ENCODE results near the gene BRD3.

BRD3 gene

DNA sequence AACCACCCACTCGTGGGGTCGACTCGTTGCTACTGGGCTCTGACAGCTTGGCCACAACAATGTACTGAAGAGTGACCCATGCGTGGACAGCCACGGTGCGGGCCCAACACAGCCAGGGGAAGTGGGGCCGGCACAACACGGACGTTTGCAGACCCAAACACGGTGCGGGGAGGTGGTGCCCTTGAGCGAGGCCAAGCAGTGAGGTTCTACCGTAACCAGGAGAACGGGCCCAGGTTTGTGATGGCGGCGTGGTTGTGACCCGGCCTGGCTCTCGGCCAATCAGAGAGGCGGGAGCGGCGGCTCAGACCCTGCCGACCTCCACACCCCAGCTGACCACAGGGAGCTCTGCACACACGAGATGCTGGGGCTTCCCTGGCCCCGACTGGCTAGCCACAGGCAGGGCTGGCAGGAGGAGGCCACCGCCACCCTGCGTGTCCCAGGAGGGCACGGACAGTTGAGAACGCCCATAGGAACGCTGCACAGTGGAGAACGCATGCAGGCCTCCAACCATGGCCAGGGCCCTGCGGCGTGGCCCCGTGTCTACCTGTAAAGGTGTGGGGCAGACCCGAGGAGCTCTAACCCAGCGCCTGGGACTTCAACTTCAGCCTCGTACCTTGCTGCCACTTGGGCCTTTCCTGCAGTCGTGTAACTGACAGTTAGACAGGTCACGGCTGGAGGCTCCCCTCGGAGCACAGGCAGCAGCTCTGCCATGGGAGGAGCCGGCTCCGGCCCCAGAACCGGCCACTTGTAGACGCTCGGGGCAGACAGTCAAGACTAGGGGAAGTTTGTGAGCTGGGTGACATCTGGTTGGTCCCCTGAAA, 13.7 kb downstream of the BRD3 start:
- H3K4me3 ChIP-seq (ENCODE audit: low read depth, low read length), result no peak overlapping the region
- in situ Hi-C loops (cut with HindIII; ENCODE audit: low sequenced_read_pairs), result no loop called here
- DNase-seq (ENCODE audit: low read depth, low spot score), result no peak
- TF ChIP-seq, protein P1, sequence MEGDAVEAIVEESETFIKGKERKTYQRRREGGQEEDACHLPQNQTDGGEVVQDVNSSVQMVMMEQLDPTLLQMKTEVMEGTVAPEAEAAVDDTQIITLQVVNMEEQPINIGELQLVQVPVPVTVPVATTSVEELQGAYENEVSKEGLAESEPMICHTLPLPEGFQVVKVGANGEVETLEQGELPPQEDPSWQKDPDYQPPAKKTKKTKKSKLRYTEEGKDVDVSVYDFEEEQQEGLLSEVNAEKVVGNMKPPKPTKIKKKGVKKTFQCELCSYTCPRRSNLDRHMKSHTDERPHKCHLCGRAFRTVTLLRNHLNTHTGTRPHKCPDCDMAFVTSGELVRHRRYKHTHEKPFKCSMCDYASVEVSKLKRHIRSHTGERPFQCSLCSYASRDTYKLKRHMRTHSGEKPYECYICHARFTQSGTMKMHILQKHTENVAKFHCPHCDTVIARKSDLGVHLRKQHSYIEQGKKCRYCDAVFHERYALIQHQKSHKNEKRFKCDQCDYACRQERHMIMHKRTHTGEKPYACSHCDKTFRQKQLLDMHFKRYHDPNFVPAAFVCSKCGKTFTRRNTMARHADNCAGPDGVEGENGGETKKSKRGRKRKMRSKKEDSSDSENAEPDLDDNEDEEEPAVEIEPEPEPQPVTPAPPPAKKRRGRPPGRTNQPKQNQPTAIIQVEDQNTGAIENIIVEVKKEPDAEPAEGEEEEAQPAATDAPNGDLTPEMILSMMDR (IDR thresholded peaks at IDR 0.05; ENCODE audit: low read depth, low read length), result no peak

DNA sequence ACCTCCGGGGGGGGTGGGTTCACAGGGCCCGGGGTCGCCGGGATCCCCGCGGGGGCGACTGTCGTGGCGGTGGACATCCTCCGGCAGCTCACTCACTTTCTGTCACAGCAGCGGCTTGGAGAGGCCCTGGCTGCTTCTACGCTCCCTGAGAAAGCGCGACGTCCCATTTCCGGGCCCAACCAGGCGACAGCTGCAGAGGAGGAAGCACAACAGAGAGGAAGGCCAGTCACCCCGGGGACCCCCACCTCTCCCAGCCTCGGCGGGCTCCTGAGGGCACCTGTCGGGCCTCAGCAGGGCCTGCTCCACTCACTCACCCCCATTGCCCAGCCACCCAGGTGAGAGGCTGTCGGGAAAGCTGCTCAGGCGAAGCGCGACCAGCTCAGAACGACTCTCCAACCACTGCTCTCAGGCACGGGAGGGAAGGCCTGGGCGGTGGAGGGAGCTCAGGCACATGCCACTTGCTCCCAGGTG, 14.4 kb downstream of the BRD3 start:
- TF ChIP-seq, protein P1 (IDR thresholded peaks at IDR 0.05; ENCODE audit: low read depth, low read length), result no peak
- no peak for DNase-seq (ENCODE audit: low read depth, low spot score)
- in situ Hi-C loops (cut with HindIII; ENCODE audit: low sequenced_read_pairs), result no loop called here
- no peak overlapping the region for H3K4me3 ChIP-seq (ENCODE audit: low read depth, low read length)

GRCh38 chr9:134052941-134053340, 14.9 kb downstream of the BRD3 start:
- TF ChIP-seq, protein P1 (IDR thresholded peaks at IDR 0.05; ENCODE audit: low read depth, low read length), result no peak
- H3K4me3 ChIP-seq (ENCODE audit: low read depth, low read length), result no peak overlapping the region
- DNase-seq (ENCODE audit: low read depth, low spot score), result no peak
- in situ Hi-C loops (cut with HindIII; ENCODE audit: low sequenced_read_pairs), result no loop called here

DNA sequence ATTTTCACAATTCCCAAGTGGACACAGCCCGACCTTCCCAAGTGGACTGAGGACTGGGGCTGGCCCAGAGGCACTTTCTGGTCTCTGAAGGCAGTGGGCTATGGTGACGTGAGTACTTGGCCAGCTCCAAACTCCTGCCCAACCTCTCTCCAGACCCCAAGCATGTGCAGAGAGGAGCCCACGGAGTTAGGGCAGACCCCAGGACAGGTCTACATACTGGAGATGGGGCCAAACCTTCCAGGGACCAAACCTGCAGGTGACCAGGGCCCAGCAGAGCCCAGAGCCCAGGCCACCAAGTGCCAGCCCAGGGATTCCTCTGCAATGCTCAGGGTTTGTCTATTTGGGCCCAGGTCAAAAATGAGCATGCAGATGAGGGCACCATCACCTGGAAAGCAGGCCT, 15.3 kb downstream of the BRD3 start:
- DNase-seq (ENCODE audit: low read depth, low spot score), result no peak
- TF ChIP-seq, protein P1 (IDR thresholded peaks at IDR 0.05; ENCODE audit: low read depth, low read length), result no peak
- no peak overlapping the region for H3K4me3 ChIP-seq (ENCODE audit: low read depth, low read length)
- in situ Hi-C loops (cut with HindIII; ENCODE audit: low sequenced_read_pairs), result no loop called here

DNA sequence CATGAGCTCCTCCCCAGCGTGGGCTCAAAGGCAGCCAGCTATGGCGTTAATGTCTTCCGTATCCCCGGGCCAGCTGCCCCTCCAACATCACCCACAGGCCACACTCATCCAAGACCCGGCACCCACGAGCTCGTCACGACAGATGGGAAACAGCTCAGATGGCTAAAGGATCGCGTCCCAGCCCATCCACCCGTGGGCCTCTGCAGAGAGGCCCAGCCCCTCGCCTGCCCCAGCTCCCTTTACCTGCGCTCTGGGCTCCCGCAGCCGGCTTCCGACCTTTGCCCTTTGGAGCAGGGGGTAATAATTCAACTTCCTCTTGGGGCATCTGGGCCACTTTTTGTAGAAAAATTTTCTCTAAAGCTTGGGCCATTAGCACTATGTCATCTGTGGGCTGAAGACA, 16.5 kb downstream of the BRD3 start:
- in situ Hi-C loops (cut with HindIII; ENCODE audit: low sequenced_read_pairs), result no loop called here
- no peak for DNase-seq (ENCODE audit: low read depth, low spot score)
- H3K4me3 ChIP-seq (ENCODE audit: low read depth, low read length), result no peak overlapping the region
- TF ChIP-seq, protein P1 (IDR thresholded peaks at IDR 0.05; ENCODE audit: low read depth, low read length), result no peak

DNA sequence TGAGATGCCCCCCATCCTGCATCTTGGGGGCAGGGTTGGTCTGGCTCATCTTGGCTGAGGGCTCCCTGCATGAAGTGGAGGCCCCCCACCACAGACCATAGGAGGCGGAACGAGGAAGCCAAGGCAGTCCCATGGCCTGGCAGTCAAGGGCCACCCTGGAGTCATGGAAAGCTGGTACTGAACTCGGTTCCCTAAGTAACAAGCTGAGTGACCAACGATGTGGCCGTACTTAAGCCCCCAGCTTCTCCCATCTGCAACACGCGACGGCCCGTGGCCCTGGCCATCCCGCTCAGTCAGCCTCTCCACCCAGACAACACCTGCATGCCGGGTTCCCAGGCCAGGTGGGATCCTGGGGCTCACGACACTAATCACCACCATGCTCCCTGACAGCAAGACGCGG, 17.1 kb downstream of the BRD3 start:
- in situ Hi-C loops (cut with HindIII; ENCODE audit: low sequenced_read_pairs), result no loop called here
- no peak for DNase-seq (ENCODE audit: low read depth, low spot score)
- TF ChIP-seq, protein P1 (IDR thresholded peaks at IDR 0.05; ENCODE audit: low read depth, low read length), result no peak
- no peak overlapping the region for H3K4me3 ChIP-seq (ENCODE audit: low read depth, low read length)
